ENCODE results near the gene ANKRD2. TPM values are rescaled to one million over a fixed set of nuclear protein-coding genes. Genes with fewer than 3 reads are reported as not detected.
"Not testable (repeated sequence)": the region's sequence is repeated elsewhere in the genome, so short reads cannot be mapped to it uniquely, and the experiment has no call there.

Gene ANKRD2
- total and polyA plus RNA-seq, 7 donors: 254 to 5,473 (median 2,026) TPM

- peaks cover 60% of the 10 kb centered on the region for H3K4me1 ChIP-seq
- no peak for TF ChIP-seq CTCF (IDR thresholded peaks at IDR 0.05)
These were observed 22.8 kb upstream of the ANKRD2 start for GRCh38 chr10:97549587-97550322.

GRCh38 chr10:97550336-97551149 lies 22.0 kb upstream of the ANKRD2 start:
- ATAC-seq: no peak
- intact Hi-C loops (cut with DNase I): loop anchor here (5.0 kb wide), 2 partner anchors 48 to 83 kb away; no protein-coding TSS in a partner anchor
- peaks cover 60% of the 10 kb centered on the region for H3K4me1 ChIP-seq
- no peaks in the 10 kb centered on the region for H3K9me3 ChIP-seq
- WGBS, 3 donors: 61 to 74% (median 70%) methylated on average over 10 of the region's 10 CpGs
- peak in 1 of 2 donors; percentile 4 for DNase-seq
- no peaks in the 10 kb centered on the region for H3K36me3 ChIP-seq (ENCODE audit: insufficient read depth in 1 of 2, low read depth in 1 of 2)
- H3K27ac ChIP-seq: peak overlapping the region; percentile 84
- no peaks in the 10 kb centered on the region for H3K27me3 ChIP-seq (ENCODE audit: insufficient read depth in 3 of 3, low read length in 2 of 3)
- H3K4me3 ChIP-seq: no peak overlapping the region
- TF ChIP-seq CTCF (IDR thresholded peaks at IDR 0.05): no peak

More at GRCh38 chr10:97549587-97550322, 22.8 kb upstream of the ANKRD2 start:
- Histone ChIP-seq H3K4me3 (no peak overlapping the region), H3K36me3 (ENCODE audit: insufficient read depth in 1 of 2, low read depth in 1 of 2) (no peaks in the 10 kb centered on the region), H3K27ac (peak overlapping the region; percentile 84), H3K9me3 (no peaks in the 10 kb centered on the region), H3K27me3 (ENCODE audit: insufficient read depth in 3 of 3, low read length in 2 of 3) (no peaks in the 10 kb centered on the region)
- intact Hi-C loops (cut with DNase I): loop anchor here (5.0 kb wide), 2 partner anchors 47 to 82 kb away; no protein-coding TSS in a partner anchor
- DNase-seq: peak; percentile 14 to 61
- peak; percentile 23 to 87 (median 63) for ATAC-seq
- 20 to 32% (median 26%) methylated on average over 13 of the region's 13 CpGs for WGBS, 3 donors

- peaks cover 60% of the 10 kb centered on the region for H3K4me1 ChIP-seq
- H3K36me3 ChIP-seq (ENCODE audit: insufficient read depth in 1 of 2, low read depth in 1 of 2): no peaks in the 10 kb centered on the region
- ATAC-seq: no peak
These were observed 21.3 kb upstream of the ANKRD2 start for GRCh38 chr10:97551271-97551670.

GRCh38 chr10:97553575-97554031 lies 19.0 kb upstream of the ANKRD2 start:
- H3K27ac ChIP-seq: no peak overlapping the region
- TF ChIP-seq CTCF (IDR thresholded peaks at IDR 0.05): peak; percentile 80
- no peaks in the 10 kb centered on the region for H3K36me3 ChIP-seq (ENCODE audit: insufficient read depth in 1 of 2, low read depth in 1 of 2)
- peak; percentile 72 to 88 for DNase-seq
- H3K9me3 ChIP-seq: no peaks in the 10 kb centered on the region
- 18 to 24% (median 20%) methylated on average over 6 of the region's 6 CpGs for WGBS, 3 donors
- H3K4me1 ChIP-seq: peaks cover 45% of the 10 kb centered on the region
- no peak overlapping the region for H3K4me3 ChIP-seq
- intact Hi-C loops (cut with DNase I): loop anchor here (1.0 to 5.0 kb wide), 3 partner anchors 51 to 90 kb away; no protein-coding TSS in a partner anchor
- H3K27me3 ChIP-seq (ENCODE audit: insufficient read depth in 3 of 3, low read length in 2 of 3): no peaks in the 10 kb centered on the region
- peak; percentile 73 to 93 (median 91) for ATAC-seq

More at GRCh38 chr10:97551271-97551670, 21.3 kb upstream of the ANKRD2 start:
- TF ChIP-seq CTCF (IDR thresholded peaks at IDR 0.05): no peak
- intact Hi-C loops (cut with DNase I): loop anchor here (5.0 kb wide), 2 partner anchors 49 to 84 kb away; no protein-coding TSS in a partner anchor
- Histone ChIP-seq H3K27ac (peak overlapping the region; percentile 84), H3K4me3 (no peak overlapping the region), H3K27me3 (ENCODE audit: insufficient read depth in 3 of 3, low read length in 2 of 3) (no peaks in the 10 kb centered on the region), H3K9me3 (no peaks in the 10 kb centered on the region)
- DNase-seq: peak in 1 of 2 donors; percentile 5
- WGBS, 3 donors: 85 to 96% (median 86%) methylated on average over 6 of the region's 6 CpGs

- H3K9me3 ChIP-seq; ATAC-seq; H3K27me3 ChIP-seq (ENCODE audit: insufficient read depth in 3 of 3, low read length in 2 of 3); H3K27ac ChIP-seq; H3K4me3 ChIP-seq; H3K36me3 ChIP-seq (ENCODE audit: insufficient read depth in 1 of 2, low read depth in 1 of 2): not testable (repeated sequence)
- intact Hi-C loops (cut with DNase I): loop anchor here (5.0 kb wide), 2 partner anchors 52 to 87 kb away; no protein-coding TSS in a partner anchor
- DNase-seq: peak in 1 of 2 donors; percentile 1
- 94 to 97% (median 95%) methylated on average over 5 of the region's 5 CpGs for WGBS, 3 donors
- peaks cover 39% of the 10 kb centered on the region for H3K4me1 ChIP-seq
These were observed 18.2 kb upstream of the ANKRD2 start for GRCh38 chr10:97554336-97554735.

GRCh38 chr10:97555541-97555940 lies 17.0 kb upstream of the ANKRD2 start:
- H3K36me3 ChIP-seq (ENCODE audit: insufficient read depth in 1 of 2, low read depth in 1 of 2); intact Hi-C loops (cut with DNase I); H3K27ac ChIP-seq; ATAC-seq; H3K9me3 ChIP-seq; H3K4me3 ChIP-seq; H3K27me3 ChIP-seq (ENCODE audit: insufficient read depth in 3 of 3, low read length in 2 of 3): not testable (repeated sequence)
- DNase-seq: peak in 1 of 2 donors; percentile 2
- WGBS, 3 donors: 43 to 94% (median 80%) methylated on average over 7 to 10 of the region's 10 CpGs
- peaks cover 36% of the 10 kb centered on the region for H3K4me1 ChIP-seq
